Rectal smooth muscle tissue (tissue), 1 donor: Measurements from ENCODE around the gene DUSP22.

Experiments used
- H3K27ac ChIP-seq: one replicate; pipeline ENCODE4 v1.7.0; 2013; ENCODE audit warnings: low read depth, low read length, inconsistent platforms
- H3K27me3 ChIP-seq: one replicate; pipeline ENCODE4 v1.7.0; 2013; ENCODE audit warnings: low read length; ENCODE audit not compliant: control insufficient read depth, insufficient read depth
- H3K36me3 ChIP-seq: one replicate; pipeline ENCODE4 v1.7.0; 2013; ENCODE audit warnings: low read length; ENCODE audit not compliant: control insufficient read depth, insufficient read depth
- H3K4me1 ChIP-seq: one replicate; pipeline ENCODE4 v1.7.0; 2013; ENCODE audit warnings: low read length; ENCODE audit not compliant: control insufficient read depth, insufficient read depth
- H3K4me3 ChIP-seq: one replicate; pipeline ENCODE4 v1.7.0; 2013; ENCODE audit warnings: low read length
- H3K9ac ChIP-seq: one replicate; pipeline ENCODE4 v1.7.0; 2013; ENCODE audit warnings: low read length

The DUSP22 gene

GRCh38 chr6:346386-347030, 54.2 kb downstream of the DUSP22 start:
- Histone ChIP-seq H3K27ac (no peak overlapping the region), H3K4me3 (no peak overlapping the region)

GRCh38 chr6:347232-347631, 54.9 kb downstream of the DUSP22 start:
- H3K36me3 ChIP-seq: peaks cover 23% of the 10 kb centered on the region
- no peaks in the 10 kb centered on the region for H3K27me3 ChIP-seq
- no peak overlapping the region for H3K9ac ChIP-seq
- H3K4me1 ChIP-seq: peaks cover 3% of the 10 kb centered on the region
- H3K27ac ChIP-seq: no peak overlapping the region
- H3K4me3 ChIP-seq: no peak overlapping the region

More at GRCh38 chr6:346386-347030, 54.2 kb downstream of the DUSP22 start:
- no peaks in the 10 kb centered on the region for H3K27me3 ChIP-seq
- H3K36me3 ChIP-seq: peaks cover 26% of the 10 kb centered on the region
- no peak overlapping the region for H3K9ac ChIP-seq
- peaks cover 3% of the 10 kb centered on the region for H3K4me1 ChIP-seq

- Histone ChIP-seq H3K4me3 (no peak overlapping the region), H3K36me3 (peaks cover 23% of the 10 kb centered on the region), H3K27me3 (no peaks in the 10 kb centered on the region), H3K9ac (no peak overlapping the region), H3K27ac (no peak overlapping the region), H3K4me1 (peaks cover 3% of the 10 kb centered on the region)
Measured at GRCh38 chr6:347951-348859, 55.9 kb downstream of the DUSP22 start.

GRCh38 chr6:348860-349396, 56.6 kb downstream of the DUSP22 start:
- H3K4me1 ChIP-seq: peaks cover 3% of the 10 kb centered on the region
- no peak overlapping the region for H3K9ac ChIP-seq
- peaks cover 23% of the 10 kb centered on the region for H3K36me3 ChIP-seq
- no peak overlapping the region for H3K27ac ChIP-seq
- H3K27me3 ChIP-seq: no peaks in the 10 kb centered on the region
- no peak overlapping the region for H3K4me3 ChIP-seq

- Histone ChIP-seq H3K4me3 (no peak overlapping the region), H3K4me1 (peaks cover 3% of the 10 kb centered on the region), H3K9ac (no peak overlapping the region), H3K27me3 (no peaks in the 10 kb centered on the region), H3K36me3 (peaks cover 23% of the 10 kb centered on the region), H3K27ac (no peak overlapping the region)
Measured at GRCh38 chr6:349491-349921, 57.2 kb downstream of the DUSP22 start.

- no peak overlapping the region for H3K27ac ChIP-seq
- no peak overlapping the region for H3K9ac ChIP-seq
- H3K36me3 ChIP-seq: peaks cover 23% of the 10 kb centered on the region
- no peaks in the 10 kb centered on the region for H3K27me3 ChIP-seq
- H3K4me1 ChIP-seq: peaks cover 3% of the 10 kb centered on the region
- no peak overlapping the region for H3K4me3 ChIP-seq
Measured at GRCh38 chr6:350371-350770, 58.1 kb downstream of the DUSP22 start.

GRCh38 chr6:351011-351866, 59.0 kb downstream of the DUSP22 start:
- Histone ChIP-seq H3K36me3 (peaks cover 23% of the 10 kb centered on the region), H3K27ac (no peak overlapping the region), H3K4me3 (no peak overlapping the region), H3K4me1 (no peaks in the 10 kb centered on the region), H3K27me3 (no peaks in the 10 kb centered on the region), H3K9ac (no peak overlapping the region)

GRCh38 chr6:351867-352289, 59.6 kb downstream of the DUSP22 start:
- no peaks in the 10 kb centered on the region for H3K27me3 ChIP-seq
- H3K27ac ChIP-seq: no peak overlapping the region
- peaks cover 23% of the 10 kb centered on the region for H3K36me3 ChIP-seq

GRCh38 chr6:352474-352873, 60.2 kb downstream of the DUSP22 start:
- Histone ChIP-seq H3K4me3 (no peak overlapping the region), H3K4me1 (no peaks in the 10 kb centered on the region), H3K9ac (no peak overlapping the region), H3K36me3 (peaks cover 20% of the 10 kb centered on the region), H3K27me3 (no peaks in the 10 kb centered on the region), H3K27ac (no peak overlapping the region)

More at GRCh38 chr6:351867-352289, 59.6 kb downstream of the DUSP22 start:
- Histone ChIP-seq H3K9ac (no peak overlapping the region), H3K4me3 (no peak overlapping the region), H3K4me1 (no peaks in the 10 kb centered on the region)

- Histone ChIP-seq H3K4me1 (no peaks in the 10 kb centered on the region), H3K36me3 (peaks cover 15% of the 10 kb centered on the region), H3K9ac (no peak overlapping the region)
Measured at GRCh38 chr6:352896-353470, 60.7 kb downstream of the DUSP22 start.

GRCh38 chr6:353642-354614, 61.6 kb downstream of the DUSP22 start:
- H3K36me3 ChIP-seq: peaks cover 5% of the 10 kb centered on the region
- no peak overlapping the region for H3K4me3 ChIP-seq
- no peak overlapping the region for H3K27ac ChIP-seq
- no peaks in the 10 kb centered on the region for H3K27me3 ChIP-seq
- H3K9ac ChIP-seq: no peak overlapping the region
- no peaks in the 10 kb centered on the region for H3K4me1 ChIP-seq

More at GRCh38 chr6:352896-353470, 60.7 kb downstream of the DUSP22 start:
- Histone ChIP-seq H3K27me3 (no peaks in the 10 kb centered on the region), H3K27ac (no peak overlapping the region), H3K4me3 (no peak overlapping the region)
